ENCODE data around the gene NSUN7.
"Not testable (repeated sequence)": the region's sequence is repeated elsewhere in the genome, so short reads cannot be mapped to it uniquely, and the experiment has no call there.

NSUN7 gene

GRCh38 chr4:40812386-40812785 is 62.6 kb downstream of the NSUN7 start:
- DNase-seq (ENCODE audit: low read depth in 4 of 4, low spot score in 1 of 4), result no peak

- no peak for DNase-seq (ENCODE audit: low read depth in 4 of 4, low spot score in 1 of 4)
These were observed 63.1 kb downstream of the NSUN7 start for GRCh38 chr4:40812856-40813255.

GRCh38 chr4:40817157-40817556 is 67.4 kb downstream of the NSUN7 start:
- DNase-seq (ENCODE audit: low read depth in 4 of 4, low spot score in 1 of 4), result not testable (repeated sequence)

- DNase-seq (ENCODE audit: low read depth in 4 of 4, low spot score in 1 of 4), result no peak
These were observed 70.3 kb downstream of the NSUN7 start for GRCh38 chr4:40820101-40820500.

GRCh38 chr4:40822420-40823166 is 72.8 kb downstream of the NSUN7 start:
- DNase-seq (ENCODE audit: low read depth in 4 of 4, low spot score in 1 of 4), result no peak

- no peak for DNase-seq (ENCODE audit: low read depth in 4 of 4, low spot score in 1 of 4)
These were observed 75.5 kb downstream of the NSUN7 start for GRCh38 chr4:40825014-40825838.

GRCh38 chr4:40826821-40827220 is 77.1 kb downstream of the NSUN7 start:
- DNase-seq (ENCODE audit: low read depth in 4 of 4, low spot score in 1 of 4), result no peak

GRCh38 chr4:40827758-40828157 is 78.0 kb downstream of the NSUN7 start:
- no peak for DNase-seq (ENCODE audit: low read depth in 4 of 4, low spot score in 1 of 4)

GRCh38 chr4:40828661-40829060 is 78.9 kb downstream of the NSUN7 start:
- no peak for DNase-seq (ENCODE audit: low read depth in 4 of 4, low spot score in 1 of 4)

- no peak for DNase-seq (ENCODE audit: low read depth in 4 of 4, low spot score in 1 of 4)
These were observed 79.8 kb downstream of the NSUN7 start for GRCh38 chr4:40829586-40829985.

GRCh38 chr4:40831146-40831907 is 81.6 kb downstream of the NSUN7 start:
- no peak for DNase-seq (ENCODE audit: low read depth in 4 of 4, low spot score in 1 of 4)

- no peak for DNase-seq (ENCODE audit: low read depth in 4 of 4, low spot score in 1 of 4)
These were observed 82.4 kb downstream of the NSUN7 start for GRCh38 chr4:40832175-40832574.

- DNase-seq (ENCODE audit: low read depth in 4 of 4, low spot score in 1 of 4), result no peak
These were observed 83.5 kb downstream of the NSUN7 start for GRCh38 chr4:40833212-40833611.

GRCh38 chr4:40837094-40837870 is 87.5 kb downstream of the NSUN7 start:
- DNase-seq (ENCODE audit: low read depth in 4 of 4, low spot score in 1 of 4), result no peak

- no peak for DNase-seq (ENCODE audit: low read depth in 4 of 4, low spot score in 1 of 4)
These were observed 89.0 kb downstream of the NSUN7 start for GRCh38 chr4:40838742-40839141.

GRCh38 chr4:40840255-40840984 is 90.7 kb downstream of the NSUN7 start:
- DNase-seq (ENCODE audit: low read depth in 4 of 4, low spot score in 1 of 4), result no peak

- peak; percentile 57 to 82 (median 64) for DNase-seq (ENCODE audit: low read depth in 4 of 4, low spot score in 1 of 4)
These were observed 91.3 kb downstream of the NSUN7 start for GRCh38 chr4:40840985-40841571.

- DNase-seq (ENCODE audit: low read depth in 4 of 4, low spot score in 1 of 4), result no peak
These were observed 92.6 kb downstream of the NSUN7 start for GRCh38 chr4:40842318-40842717.

GRCh38 chr4:40842725-40843423 is 93.1 kb downstream of the NSUN7 start:
- DNase-seq (ENCODE audit: low read depth in 4 of 4, low spot score in 1 of 4), result no peak
